GM18907 (cell line): Measurements from ENCODE around the gene PHKB.
"Not testable (repeated sequence)": the region's sequence is repeated elsewhere in the genome, so short reads cannot be mapped to it uniquely, and the experiment has no call there.

Experiments used
- ATAC-seq: cut with Tn5 transposase; IDR thresholded peaks from one replicate; pipeline ENCODE4 v1.9.1; 2021; ENCODE audit warnings: mild to moderate bottlenecking, moderate library complexity; ENCODE audit not compliant: unreplicated experiment

Gene PHKB

GRCh38 chr16:47499700-47500264 is 38.7 kb downstream of the PHKB start:
- no peak for ATAC-seq

- no peak for ATAC-seq
These were observed 42.8 kb downstream of the PHKB start for GRCh38 chr16:47503936-47504335.

- ATAC-seq = no peak
These were observed 43.5 kb downstream of the PHKB start for GRCh38 chr16:47504599-47504998.

DNA sequence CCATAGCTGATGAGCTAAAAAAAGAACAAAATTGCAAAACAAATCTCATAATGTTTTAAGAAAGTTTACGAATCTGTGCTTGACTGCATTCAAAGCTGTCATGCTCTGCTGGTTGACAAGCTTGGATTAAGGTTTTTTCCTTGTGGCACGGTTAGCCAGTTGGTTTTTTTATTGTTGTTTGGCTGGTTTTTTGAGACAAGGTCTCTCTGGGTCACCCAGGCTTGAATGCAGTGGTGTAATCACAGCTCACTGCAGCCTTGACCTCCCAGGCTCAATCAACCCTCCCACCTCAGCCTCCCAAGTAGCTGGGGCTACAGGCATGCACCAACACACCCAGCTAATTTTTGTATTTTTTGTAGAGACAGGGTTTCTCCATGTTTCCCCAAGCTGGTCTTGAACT is 45.7 kb downstream of the PHKB start:
- ATAC-seq = no peak

DNA sequence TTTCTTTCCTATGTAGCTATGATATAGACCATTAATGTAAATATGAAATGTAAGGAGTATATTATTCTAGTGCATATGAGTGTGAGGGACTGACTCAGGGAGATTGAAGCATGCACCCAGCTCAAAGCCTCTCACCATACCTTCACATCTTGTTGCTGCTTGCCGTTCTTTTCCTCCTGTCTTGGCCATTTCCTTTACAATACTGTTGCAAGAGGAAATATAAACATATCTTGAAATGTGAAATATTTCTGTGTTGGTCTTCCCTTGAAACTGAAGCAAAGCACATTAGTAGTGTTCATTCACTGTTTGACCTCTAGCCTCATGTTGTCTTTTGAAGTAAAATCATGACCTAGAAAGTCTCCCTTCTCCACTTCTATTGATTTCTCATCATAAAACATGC is 46.6 kb downstream of the PHKB start:
- ATAC-seq = no peak

- ATAC-seq = no peak
These were observed 50.8 kb downstream of the PHKB start for GRCh38 chr16:47511882-47512281.

DNA sequence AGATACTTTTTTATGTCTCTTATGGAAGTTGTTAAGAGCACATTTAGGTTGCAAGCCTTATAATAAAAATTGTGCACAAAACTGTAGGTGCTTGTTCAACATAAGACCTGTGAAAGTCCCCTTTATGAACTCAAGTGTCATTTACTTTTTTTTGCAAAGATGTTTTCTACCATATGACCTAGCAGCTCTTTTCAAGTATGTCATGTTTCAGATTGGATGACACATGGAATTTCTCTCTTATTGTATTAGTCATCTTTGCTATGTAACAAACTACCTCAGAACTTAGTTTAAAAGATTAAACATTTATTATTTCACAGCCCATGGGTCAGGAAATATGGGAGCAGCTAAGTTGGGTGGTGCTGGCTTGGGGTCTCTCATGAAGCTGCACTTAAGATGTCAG is 57.9 kb downstream of the PHKB start:
- ATAC-seq = no peak

DNA sequence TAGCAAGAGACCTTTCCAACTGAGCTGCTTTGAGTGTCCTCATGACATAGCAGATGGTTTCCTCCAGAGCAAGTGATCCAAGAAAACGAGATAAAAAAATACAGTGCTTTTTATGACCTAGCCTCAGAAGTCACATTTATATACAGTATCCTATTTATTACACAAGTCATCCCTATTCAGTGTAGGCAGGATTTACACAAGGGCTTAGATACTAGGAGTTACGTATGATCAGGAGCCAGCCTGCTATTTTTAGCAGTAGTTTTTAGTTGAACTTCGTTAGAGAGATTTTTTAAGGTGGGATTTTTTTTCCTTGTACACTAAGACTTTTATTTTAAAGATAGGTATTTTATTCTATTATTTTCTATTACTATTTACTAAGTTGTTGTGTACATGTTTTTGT is 58.4 kb downstream of the PHKB start:
- ATAC-seq = no peak

DNA sequence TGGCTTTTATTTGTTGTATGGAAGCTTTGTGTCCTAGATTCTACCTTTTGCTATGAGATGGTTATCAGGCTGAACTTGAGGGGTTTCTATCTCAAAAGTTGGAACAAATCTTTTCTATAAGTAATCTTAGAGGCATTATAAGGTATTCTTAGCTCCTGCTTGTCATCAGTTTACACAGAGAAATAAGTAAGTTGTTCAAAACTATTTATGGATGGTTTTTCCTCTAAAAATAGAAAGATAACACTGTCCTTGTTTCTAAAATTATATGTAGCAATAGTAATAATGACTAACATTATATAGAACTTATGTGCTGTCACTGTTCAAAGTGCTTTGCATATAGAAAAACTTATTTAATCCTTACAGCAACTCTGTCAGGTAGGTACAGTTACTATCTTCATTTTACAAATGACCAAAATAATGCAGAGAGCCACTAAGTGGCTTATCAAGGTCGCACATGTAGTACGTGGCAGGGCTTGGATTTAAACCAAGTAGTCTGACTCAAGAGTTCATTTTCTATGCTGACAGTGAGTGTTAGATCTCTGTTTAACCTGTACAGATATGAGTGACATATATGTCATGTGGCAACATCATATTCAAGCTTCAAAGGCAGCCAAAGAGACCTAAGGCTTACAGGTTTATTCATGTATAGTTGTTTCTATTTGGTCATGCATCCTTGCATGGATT is 59.0 kb downstream of the PHKB start:
- no peak for ATAC-seq

DNA sequence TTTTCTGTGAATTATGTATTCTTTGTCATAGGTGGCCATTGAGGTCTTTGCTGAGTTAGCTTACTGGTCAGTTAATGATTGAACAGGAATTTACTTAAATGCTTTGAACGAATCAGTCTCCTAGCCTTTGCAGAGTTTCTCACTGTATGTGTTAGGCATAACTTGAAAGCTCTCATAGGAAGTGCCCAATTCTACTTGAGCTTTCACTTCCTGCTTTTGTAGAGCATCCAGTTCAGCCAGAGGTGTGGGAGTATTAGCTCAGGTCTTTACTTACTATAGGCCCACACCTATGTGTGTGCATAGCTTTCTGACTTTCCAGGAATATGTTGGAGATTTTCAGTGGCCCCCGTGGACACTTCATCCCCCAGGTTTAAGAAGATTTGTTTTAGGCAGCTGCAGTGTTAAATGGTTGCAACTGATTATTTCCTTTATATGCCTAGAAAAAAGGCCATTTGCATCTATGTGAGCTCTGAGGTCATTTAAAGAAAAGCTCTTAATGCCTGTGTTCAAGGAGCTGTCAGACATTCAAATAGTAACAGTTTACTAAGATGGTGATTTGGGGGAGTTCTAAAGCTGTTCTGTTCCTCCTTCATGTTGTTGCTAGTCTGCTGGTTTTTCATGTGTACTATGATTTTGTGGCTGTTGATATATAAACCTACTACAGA is 62.3 kb downstream of the PHKB start:
- ATAC-seq = peak; percentile 100

GRCh38 chr16:47524007-47524405 is 62.9 kb downstream of the PHKB start:
- ATAC-seq = no peak

DNA sequence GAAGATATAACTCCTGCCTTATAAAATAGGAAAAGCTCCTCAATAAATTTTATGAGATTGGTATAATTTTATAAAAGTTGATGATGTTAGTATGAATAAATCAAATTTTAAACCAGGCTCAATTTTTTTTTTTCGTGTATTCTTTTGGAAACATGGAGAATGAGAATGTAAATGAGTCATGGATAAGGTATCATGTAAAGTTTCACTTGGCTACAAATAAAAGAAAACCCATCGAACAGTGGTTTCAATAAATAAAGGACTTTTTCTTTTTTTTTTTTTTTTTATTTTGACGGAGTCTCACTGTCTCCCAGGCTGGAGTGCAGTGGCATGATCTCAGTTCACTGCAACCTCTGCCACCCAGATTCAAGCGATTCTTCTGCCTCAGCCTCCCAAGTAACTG is 67.3 kb downstream of the PHKB start:
- no peak for ATAC-seq

GRCh38 chr16:47533744-47534292 is 72.7 kb downstream of the PHKB start:
- ATAC-seq = no peak

- ATAC-seq = no peak
These were observed 77.3 kb downstream of the PHKB start for GRCh38 chr16:47538472-47538871.

- not testable (repeated sequence) for ATAC-seq
These were observed 78.9 kb downstream of the PHKB start for GRCh38 chr16:47539707-47540670.

GRCh38 chr16:47541135-47541534 is 80.0 kb downstream of the PHKB start:
- ATAC-seq = not testable (repeated sequence)

DNA sequence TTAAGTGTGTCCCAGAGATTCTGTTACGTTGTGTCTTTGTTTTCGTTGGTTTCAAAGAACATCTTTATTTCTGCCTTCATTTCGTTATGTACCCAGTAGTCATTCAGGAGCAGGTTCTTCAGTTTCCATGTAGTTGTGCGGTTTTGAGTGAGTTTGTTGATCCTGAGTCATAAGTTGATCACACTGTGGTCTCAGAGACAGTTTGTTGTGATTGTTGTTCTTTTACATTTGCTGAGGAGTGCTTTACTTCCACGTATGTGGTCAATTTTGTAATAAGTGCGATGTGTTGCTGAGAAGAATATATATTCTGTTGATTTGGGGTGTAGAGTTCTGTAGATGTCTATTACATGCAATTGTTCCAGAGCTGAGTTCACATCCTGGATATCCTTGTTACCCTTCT is 83.1 kb downstream of the PHKB start:
- not testable (repeated sequence) for ATAC-seq

- not testable (repeated sequence) for ATAC-seq
These were observed 90.1 kb downstream of the PHKB start for GRCh38 chr16:47551185-47551584.

DNA sequence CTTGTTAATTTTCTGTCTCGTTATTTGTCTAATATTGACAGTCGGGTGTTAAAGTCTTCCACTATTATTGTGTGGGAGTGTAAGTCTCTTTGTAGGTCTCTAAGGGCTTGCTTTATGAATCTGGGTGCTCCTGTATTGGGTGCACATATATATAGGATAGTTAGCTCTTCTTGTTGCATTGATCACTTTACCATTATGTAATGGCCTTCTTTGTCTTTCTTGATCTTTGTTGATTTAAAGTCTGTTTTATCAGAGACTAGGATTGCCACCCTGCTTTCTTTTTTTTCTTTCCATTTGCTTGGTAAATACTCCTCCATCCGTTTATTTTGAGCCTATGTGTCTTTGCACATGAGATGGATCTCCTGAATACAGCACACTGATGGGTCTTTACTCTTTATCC is 90.6 kb downstream of the PHKB start:
- ATAC-seq = not testable (repeated sequence)

- ATAC-seq = no peak
These were observed 92.9 kb downstream of the PHKB start for GRCh38 chr16:47553853-47554564.
